Measurements from ENCODE around the gene ARAP3. TPM values are rescaled to one million over a fixed set of nuclear protein-coding genes. Genes with fewer than 3 reads are reported as not detected.

ARAP3 gene
- total RNA-seq, 1 donor from 2014 or later, result 7.1 TPM

DNA sequence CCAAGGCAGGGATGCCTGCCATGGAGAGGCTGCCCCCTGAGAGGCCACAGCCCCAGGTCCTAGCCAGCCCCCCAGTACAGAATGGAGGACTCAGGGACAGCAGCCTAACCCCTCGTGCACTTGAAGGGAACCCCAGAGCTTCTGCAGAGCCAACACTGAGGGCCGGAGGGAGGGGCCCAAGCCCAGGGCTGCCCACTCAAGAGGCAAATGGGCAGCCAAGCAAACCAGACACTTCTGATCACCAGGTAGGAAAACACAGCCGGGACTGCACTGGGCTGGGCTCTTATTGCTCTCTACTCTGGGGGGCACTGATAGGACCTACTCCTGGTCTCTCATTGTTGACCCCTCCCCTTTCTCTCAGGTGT lies 42.0 kb downstream of the ARAP3 start:
- Mint-ChIP-seq H3K27ac (no peak overlapping the region), H3K9me3 (no peaks in the 10 kb centered on the region), H3K4me3 (no peak overlapping the region), H3K36me3 (ENCODE audit: low read depth) (peaks cover 22% of the 10 kb centered on the region), H3K4me1 (ENCODE audit: low read depth) (peaks cover 40% of the 10 kb centered on the region), H3K27me3 (ENCODE audit: insufficient read depth) (no peaks in the 10 kb centered on the region)
- intact Hi-C loops (cut with micrococcal nuclease), result no loop called here
- no peak for DNase-seq (ENCODE audit: low spot score)

DNA sequence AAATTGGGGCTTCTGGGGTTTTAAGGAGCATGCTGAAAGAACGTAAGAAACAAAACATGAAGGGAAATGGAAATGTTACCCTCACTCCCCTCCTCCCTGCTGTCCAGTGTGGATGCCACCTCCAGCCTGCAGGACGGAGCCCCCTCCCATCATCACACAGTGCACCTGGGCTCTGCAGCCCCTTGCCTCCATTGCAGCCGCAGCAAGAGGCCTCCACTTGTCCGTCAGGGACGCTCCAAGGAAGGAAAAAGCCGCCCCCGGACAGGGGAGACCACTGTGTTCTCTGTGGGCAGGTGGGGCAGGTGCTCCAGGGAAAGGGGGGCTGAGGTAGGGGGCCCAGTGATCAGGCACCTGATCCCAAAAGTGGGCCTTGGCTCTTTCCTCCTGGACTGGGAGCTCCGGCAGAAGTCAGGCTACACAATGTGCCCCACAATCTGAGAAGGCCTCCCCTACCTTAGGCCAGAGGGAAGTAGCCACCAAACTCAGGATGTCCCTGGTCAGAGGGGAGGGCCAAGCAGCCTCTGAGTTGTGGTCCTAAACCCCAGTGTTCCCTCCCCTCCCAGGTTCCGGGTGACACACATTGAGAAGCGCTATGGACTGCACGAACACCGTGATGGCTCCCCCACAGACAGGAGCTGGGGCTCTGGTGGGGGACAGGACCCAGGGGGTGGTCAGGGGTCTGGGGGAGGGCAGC lies 42.5 kb downstream of the ARAP3 start:
- Mint-ChIP-seq H3K4me3 (peak overlapping the region; percentile 93), H3K27ac (no peak overlapping the region)
- intact Hi-C loops (cut with micrococcal nuclease), result loop anchor here (5.0 kb wide), 2 partner anchors 317 to 1467 kb away; partner anchors contain the start of gene TAF7

DNA sequence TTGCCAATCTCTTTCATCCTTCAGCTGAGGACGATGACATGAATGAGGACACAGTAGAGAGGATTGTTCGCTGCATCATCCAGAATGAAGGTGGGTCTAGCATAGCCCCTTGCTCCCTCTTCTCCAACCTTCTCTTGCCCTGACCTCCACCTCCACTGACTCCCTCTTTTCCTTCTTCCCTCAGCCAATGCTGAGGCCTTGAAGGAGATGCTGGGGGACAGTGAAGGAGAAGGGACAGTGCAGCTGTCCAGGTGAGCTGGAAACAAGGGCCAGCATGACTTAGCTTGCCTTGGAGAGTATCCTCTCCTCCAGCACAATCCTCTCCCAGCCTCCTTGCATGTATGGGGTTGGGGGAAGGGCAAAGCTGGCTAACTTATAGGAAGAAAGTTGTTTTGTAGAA lies 43.3 kb downstream of the ARAP3 start:
- peaks cover 52% of the 10 kb centered on the region for H3K4me1 Mint-ChIP-seq (ENCODE audit: low read depth)
- DNase-seq (ENCODE audit: low spot score), result no peak
- peak overlapping the region; percentile 93 for H3K4me3 Mint-ChIP-seq
- peaks cover 22% of the 10 kb centered on the region for H3K36me3 Mint-ChIP-seq (ENCODE audit: low read depth)
- no peaks in the 10 kb centered on the region for H3K9me3 Mint-ChIP-seq
- intact Hi-C loops (cut with micrococcal nuclease), result loop anchor here (5.0 kb wide), 2 partner anchors 316 to 1466 kb away; partner anchors contain the start of gene TAF7
- H3K27me3 Mint-ChIP-seq (ENCODE audit: insufficient read depth), result no peaks in the 10 kb centered on the region
- peak overlapping the region; percentile 83 for H3K27ac Mint-ChIP-seq

More for the DNA sequence above, 42.5 kb downstream of the ARAP3 start:
- Mint-ChIP-seq H3K36me3 (ENCODE audit: low read depth) (peaks cover 19% of the 10 kb centered on the region), H3K9me3 (no peaks in the 10 kb centered on the region), H3K4me1 (ENCODE audit: low read depth) (peaks cover 46% of the 10 kb centered on the region), H3K27me3 (ENCODE audit: insufficient read depth) (no peaks in the 10 kb centered on the region)
- DNase-seq (ENCODE audit: low spot score), result no peak

DNA sequence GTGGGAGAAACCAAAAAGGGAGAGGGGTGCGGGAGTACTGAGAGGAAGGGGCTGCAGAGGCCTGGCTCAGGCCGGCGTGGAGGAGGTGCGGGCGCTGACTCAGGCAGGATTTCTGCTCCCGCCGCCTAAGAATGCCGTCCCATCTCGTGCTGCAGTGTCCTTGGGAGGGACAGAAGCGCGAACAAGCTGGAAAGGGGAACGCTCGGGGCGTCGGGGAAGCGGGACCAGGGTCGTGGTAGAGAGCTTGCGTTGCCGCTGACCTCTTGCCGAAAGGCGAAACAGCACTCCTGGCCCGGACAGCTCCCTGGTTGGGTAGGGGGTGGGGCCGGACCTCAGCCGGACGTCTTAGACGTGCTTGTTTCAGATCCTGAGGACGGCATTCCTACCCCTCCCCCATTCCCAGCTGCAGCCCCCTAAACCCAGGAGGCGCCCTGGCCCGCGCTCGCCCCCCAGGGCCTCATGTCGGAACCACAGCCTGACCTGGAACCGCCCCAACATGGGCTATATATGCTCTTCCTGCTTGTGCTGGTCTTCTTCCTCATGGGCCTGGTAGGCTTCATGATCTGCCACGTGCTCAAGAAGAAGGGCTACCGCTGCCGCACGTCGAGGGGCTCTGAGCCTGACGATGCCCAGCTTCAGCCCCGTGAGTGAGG lies 44.1 kb downstream of the ARAP3 start:
- Mint-ChIP-seq H3K4me3 (peak overlapping the region; percentile 93), H3K9me3 (no peaks in the 10 kb centered on the region), H3K4me1 (ENCODE audit: low read depth) (peaks cover 55% of the 10 kb centered on the region), H3K27me3 (ENCODE audit: insufficient read depth) (no peaks in the 10 kb centered on the region), H3K36me3 (ENCODE audit: low read depth) (peaks cover 22% of the 10 kb centered on the region), H3K27ac (peak overlapping the region; percentile 83)
- DNase-seq (ENCODE audit: low spot score), result peak; percentile 25
- intact Hi-C loops (cut with micrococcal nuclease), result loop anchor here (2.0 to 5.0 kb wide), 3 partner anchors 287 to 1466 kb away; partner anchors contain the start of gene TAF7

DNA sequence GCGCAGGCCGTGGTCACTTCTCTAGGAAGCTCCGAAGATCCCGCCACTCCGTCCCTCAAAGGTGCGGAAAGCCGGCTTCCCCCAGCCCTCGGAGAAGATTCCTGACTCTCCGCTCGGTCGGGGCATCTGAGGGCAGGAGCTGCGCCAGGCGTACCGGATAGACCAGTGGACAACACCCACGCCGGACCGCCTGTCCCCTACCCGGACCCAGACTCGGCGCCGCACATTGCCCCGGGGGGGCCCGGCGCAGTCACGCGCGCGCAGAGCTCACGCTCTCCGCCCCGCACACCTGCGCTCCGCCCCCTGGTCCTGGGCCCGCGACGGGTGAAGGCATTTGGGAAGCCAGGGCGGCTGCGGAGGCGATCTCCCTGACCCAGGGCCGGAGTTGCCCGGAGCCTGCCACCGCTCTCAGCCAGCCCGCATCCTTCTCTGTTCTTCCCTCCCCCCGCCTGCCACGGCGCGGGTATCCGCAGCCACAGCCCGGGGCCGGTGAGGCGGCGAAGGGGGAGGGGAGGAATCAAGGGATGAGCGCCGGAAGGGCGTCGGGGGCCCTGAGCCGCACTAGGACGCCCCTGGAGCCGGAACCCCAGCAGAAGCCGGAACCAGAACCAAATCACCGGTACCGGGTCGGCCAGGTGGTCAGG lies 44.8 kb downstream of the ARAP3 start:
- peak overlapping the region; percentile 93 for H3K4me3 Mint-ChIP-seq
- H3K27me3 Mint-ChIP-seq (ENCODE audit: insufficient read depth), result no peaks in the 10 kb centered on the region
- intact Hi-C loops (cut with micrococcal nuclease), result loop anchor here (2.0 to 5.0 kb wide), 3 partner anchors 288 to 1465 kb away; partner anchors contain the start of gene TAF7
- peak; percentile 52 for DNase-seq (ENCODE audit: low spot score)
- no peaks in the 10 kb centered on the region for H3K9me3 Mint-ChIP-seq
- H3K27ac Mint-ChIP-seq, result peak overlapping the region; percentile 76
- peaks cover 24% of the 10 kb centered on the region for H3K36me3 Mint-ChIP-seq (ENCODE audit: low read depth)
- H3K4me1 Mint-ChIP-seq (ENCODE audit: low read depth), result peaks cover 60% of the 10 kb centered on the region

DNA sequence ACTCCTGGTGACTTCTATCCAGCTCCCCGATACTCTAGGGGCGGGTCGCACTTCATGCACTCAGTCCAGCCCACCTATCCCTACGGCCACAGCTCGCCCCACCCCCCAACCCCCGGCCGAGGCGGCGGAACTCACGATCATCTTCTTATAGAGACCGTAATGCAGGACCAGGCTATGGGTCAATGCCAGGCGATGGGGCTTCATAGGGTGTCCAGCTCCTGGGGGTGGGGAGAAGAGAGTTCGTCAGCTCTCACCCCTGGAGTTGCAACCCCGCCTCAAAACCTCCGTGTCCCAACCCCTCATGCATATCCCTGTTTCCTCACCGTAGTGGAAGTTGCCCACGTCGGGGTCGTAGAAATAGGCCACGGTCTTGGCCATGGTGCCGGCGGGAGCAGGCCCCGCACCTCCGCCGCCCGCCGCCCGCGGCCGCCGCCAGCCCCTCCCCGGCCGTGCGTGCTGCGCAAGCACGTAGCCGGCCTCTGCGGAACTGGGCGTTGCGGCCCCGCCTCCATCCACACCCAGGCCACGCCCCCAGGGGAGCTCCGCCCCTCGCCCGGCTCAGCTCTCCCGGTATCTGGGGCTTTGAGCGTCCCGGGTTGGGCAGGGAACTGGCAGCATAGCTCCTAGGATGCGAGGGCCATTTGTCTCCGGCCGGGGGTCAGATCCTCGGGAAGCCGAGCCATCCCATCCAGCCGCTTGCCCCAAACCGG lies 45.5 kb downstream of the ARAP3 start, which contains the start of the genes HDAC3 and RELL2:
Gene HDAC3, minus strand, starts transcription at position 437 of the 710 bp plus-strand sequence. Its CDS starts 59 bp downstream, at position 378.
Gene RELL2, plus strand, starts transcription at position 585 of the 710 bp plus-strand sequence. CDS start 1,229 bp downstream, outside the sequence.
- intact Hi-C loops (cut with micrococcal nuclease), result loop anchor here (1.0 to 5.0 kb wide), 8 partner anchors 13 to 1464 kb away; partner anchors contain the start of genes FCHSD1 and TAF7
- Mint-ChIP-seq H3K27ac (peak within 1 kb of the TSS; percentile 80), H3K27me3 (ENCODE audit: insufficient read depth) (no peaks in the 10 kb centered on the region), H3K4me3 (peak within 1 kb of the TSS; percentile 93), H3K9me3 (no peaks in the 10 kb centered on the region), H3K36me3 (ENCODE audit: low read depth) (peaks cover 20% of the 10 kb centered on the region), H3K4me1 (ENCODE audit: low read depth) (peaks cover 53% of the 10 kb centered on the region)
- peak; percentile 92 for DNase-seq (ENCODE audit: low spot score)

DNA sequence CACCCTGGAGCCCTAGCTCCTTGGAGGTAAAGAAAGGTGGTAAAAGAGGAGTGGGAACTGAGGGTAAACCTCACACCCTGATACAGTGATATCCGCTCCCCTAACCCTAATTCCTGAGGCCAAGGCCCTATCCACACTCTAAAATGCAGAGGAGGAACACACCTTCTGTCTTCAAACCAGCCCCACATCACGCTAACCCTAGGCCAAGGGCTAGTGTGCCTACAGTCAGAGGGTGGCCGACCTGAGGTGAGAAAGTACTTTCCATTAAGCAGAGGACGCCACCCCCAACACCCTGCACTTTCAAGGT lies 46.0 kb downstream of the ARAP3 start:
- Mint-ChIP-seq H3K36me3 (ENCODE audit: low read depth) (peaks cover 20% of the 10 kb centered on the region), H3K4me3 (peak overlapping the region; percentile 93), H3K9me3 (no peaks in the 10 kb centered on the region), H3K4me1 (ENCODE audit: low read depth) (peaks cover 48% of the 10 kb centered on the region), H3K27me3 (ENCODE audit: insufficient read depth) (no peaks in the 10 kb centered on the region), H3K27ac (peak overlapping the region; percentile 80)
- DNase-seq (ENCODE audit: low spot score), result no peak
- intact Hi-C loops (cut with micrococcal nuclease), result loop anchor here (1.0 to 5.0 kb wide), 8 partner anchors 13 to 1464 kb away; partner anchors contain the start of genes FCHSD1 and TAF7

DNA sequence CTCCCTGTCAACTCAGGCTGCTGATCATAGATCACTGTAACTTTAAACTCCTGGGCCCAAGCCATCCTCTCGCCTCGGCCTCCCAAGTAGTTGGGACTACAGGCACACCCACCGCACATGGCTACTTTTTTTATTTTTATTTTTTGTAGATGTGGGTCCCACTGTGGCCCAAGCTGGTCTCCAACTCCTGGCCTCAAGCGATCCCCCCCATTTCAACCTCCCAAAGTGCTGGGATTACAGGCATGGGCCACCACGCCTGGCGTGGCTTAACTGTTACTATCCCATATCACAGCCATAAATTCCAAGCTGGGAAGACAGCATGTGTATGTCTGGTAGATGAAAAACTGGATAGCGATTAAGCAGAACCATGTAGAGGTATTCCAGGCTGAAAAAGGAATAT lies 46.4 kb downstream of the ARAP3 start:
- no peaks in the 10 kb centered on the region for H3K27me3 Mint-ChIP-seq (ENCODE audit: insufficient read depth)
- DNase-seq (ENCODE audit: low spot score), result no peak
- intact Hi-C loops (cut with micrococcal nuclease), result loop anchor here (1.0 to 5.0 kb wide), 8 partner anchors 12 to 1463 kb away; partner anchors contain the start of genes FCHSD1 and TAF7
- no peaks in the 10 kb centered on the region for H3K9me3 Mint-ChIP-seq
- H3K4me1 Mint-ChIP-seq (ENCODE audit: low read depth), result peaks cover 44% of the 10 kb centered on the region
- H3K27ac Mint-ChIP-seq, result no peak overlapping the region
- H3K4me3 Mint-ChIP-seq, result peak overlapping the region; percentile 93
- peaks cover 16% of the 10 kb centered on the region for H3K36me3 Mint-ChIP-seq (ENCODE audit: low read depth)

DNA sequence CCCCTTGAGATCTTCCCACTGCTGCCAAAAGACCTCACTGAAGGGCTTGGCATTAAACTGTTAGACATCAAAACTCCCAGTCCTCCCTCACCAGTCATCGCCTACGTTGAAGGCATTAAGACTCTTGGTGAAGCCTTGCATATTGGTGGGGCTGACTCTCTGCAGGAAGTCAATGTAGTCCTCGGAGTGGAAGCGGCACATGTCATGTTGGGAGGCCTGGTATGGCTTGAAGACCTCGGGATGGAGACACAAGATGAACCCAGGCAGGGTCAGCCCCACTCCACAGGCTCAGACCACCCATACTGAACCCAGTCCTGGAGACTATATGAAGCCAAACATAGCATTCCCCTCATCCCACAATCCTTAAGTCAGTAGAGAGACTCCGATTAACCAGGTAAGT lies 47.3 kb downstream of the ARAP3 start:
- peak overlapping the region; percentile 93 for H3K4me3 Mint-ChIP-seq
- H3K9me3 Mint-ChIP-seq, result no peaks in the 10 kb centered on the region
- H3K27me3 Mint-ChIP-seq (ENCODE audit: insufficient read depth), result no peaks in the 10 kb centered on the region
- intact Hi-C loops (cut with micrococcal nuclease), result loop anchor here (5.0 kb wide), 2 partner anchors 312 to 1462 kb away; partner anchors contain the start of gene TAF7
- peaks cover 44% of the 10 kb centered on the region for H3K4me1 Mint-ChIP-seq (ENCODE audit: low read depth)
- DNase-seq (ENCODE audit: low spot score), result no peak
- H3K36me3 Mint-ChIP-seq (ENCODE audit: low read depth), result peaks cover 21% of the 10 kb centered on the region
- H3K27ac Mint-ChIP-seq, result no peak overlapping the region

DNA sequence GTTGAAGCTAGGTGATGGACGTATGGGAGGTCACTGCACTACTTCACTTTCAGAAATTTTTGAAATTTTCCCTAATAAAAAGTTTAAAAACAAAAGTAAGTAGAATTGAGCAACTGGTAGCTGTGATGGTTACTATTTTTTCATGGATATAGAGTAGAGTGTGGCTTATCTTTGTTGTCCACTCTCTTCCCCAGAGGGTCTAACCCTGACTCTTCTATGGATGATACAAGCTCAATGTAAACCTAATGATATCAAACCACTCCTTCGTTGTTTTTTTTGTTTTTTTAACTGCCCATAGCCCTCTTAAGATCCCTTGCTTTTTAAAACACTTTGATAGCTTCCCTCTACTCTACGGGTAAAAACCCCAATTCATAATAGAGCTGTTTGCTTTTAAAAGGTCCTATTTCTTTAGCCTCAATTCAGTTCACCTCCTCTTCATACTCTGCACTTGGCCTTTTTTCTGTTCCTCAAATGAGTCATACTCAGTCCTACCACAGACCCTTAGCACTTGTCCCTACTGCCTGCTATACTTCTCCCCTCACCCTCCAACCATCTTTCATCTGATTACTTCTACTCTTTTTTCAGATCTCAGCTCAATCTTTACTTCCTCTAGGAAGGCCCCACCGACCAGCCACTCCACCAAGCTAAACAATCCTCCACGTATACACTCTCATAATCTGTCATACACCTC lies 48.0 kb downstream of the ARAP3 start:
- peak overlapping the region; percentile 13 for H3K27ac Mint-ChIP-seq

DNA sequence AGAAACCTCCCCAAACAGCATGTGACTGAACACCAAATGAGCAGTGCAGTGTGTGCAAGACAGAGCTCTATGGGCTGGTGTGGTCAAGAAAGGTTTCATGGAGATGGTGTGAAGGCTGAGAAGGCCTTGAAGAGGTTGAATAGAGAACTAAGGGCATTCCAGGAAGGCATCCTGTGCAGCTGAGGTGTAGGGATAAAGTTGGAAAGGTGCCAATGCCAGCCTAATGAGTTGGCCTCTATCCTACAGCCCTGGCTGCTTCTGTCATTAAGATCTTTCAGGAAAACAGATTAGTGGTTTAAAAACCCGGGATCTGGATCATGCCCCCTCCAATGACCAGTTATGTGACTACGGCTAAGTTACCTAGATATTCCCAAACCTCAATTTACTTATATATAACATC lies 49.4 kb downstream of the ARAP3 start:
- H3K4me1 Mint-ChIP-seq (ENCODE audit: low read depth), result peaks cover 35% of the 10 kb centered on the region
- peaks cover 33% of the 10 kb centered on the region for H3K36me3 Mint-ChIP-seq (ENCODE audit: low read depth)
- DNase-seq (ENCODE audit: low spot score), result no peak
- H3K27ac Mint-ChIP-seq, result no peak overlapping the region
- no peaks in the 10 kb centered on the region for H3K9me3 Mint-ChIP-seq
- H3K4me3 Mint-ChIP-seq, result no peak overlapping the region
- no peaks in the 10 kb centered on the region for H3K27me3 Mint-ChIP-seq (ENCODE audit: insufficient read depth)
- intact Hi-C loops (cut with micrococcal nuclease), result no loop called here

More for the DNA sequence above, 48.0 kb downstream of the ARAP3 start:
- H3K9me3 Mint-ChIP-seq, result no peaks in the 10 kb centered on the region
- intact Hi-C loops (cut with micrococcal nuclease), result no loop called here
- no peaks in the 10 kb centered on the region for H3K27me3 Mint-ChIP-seq (ENCODE audit: insufficient read depth)
- H3K36me3 Mint-ChIP-seq (ENCODE audit: low read depth), result peaks cover 23% of the 10 kb centered on the region
- H3K4me3 Mint-ChIP-seq, result peak overlapping the region; percentile 9
- peaks cover 44% of the 10 kb centered on the region for H3K4me1 Mint-ChIP-seq (ENCODE audit: low read depth)
- no peak for DNase-seq (ENCODE audit: low spot score)
